Stimulated activated CD8-positive, alpha-beta memory T cell treated with anti-CD3 and anti-CD28 coated beads, Interleukin-15, amount 100 ng/mL, for 24 hours (primary cell): ENCODE results near the gene ABHD15.
A peak's percentile ranks its signal among the peaks of the same experiment; 100 is the strongest.

ENCODE experiments used
- DNase-seq: peaks from one replicate; pipeline ENCODE4 v3.0.0-alpha.2; 2020; ENCODE audit warnings: low read depth

Gene ABHD15

GRCh38 chr17:29583324-29584248 lies 16.7 kb upstream of the ABHD15 start:
- DNase-seq = no peak

DNA sequence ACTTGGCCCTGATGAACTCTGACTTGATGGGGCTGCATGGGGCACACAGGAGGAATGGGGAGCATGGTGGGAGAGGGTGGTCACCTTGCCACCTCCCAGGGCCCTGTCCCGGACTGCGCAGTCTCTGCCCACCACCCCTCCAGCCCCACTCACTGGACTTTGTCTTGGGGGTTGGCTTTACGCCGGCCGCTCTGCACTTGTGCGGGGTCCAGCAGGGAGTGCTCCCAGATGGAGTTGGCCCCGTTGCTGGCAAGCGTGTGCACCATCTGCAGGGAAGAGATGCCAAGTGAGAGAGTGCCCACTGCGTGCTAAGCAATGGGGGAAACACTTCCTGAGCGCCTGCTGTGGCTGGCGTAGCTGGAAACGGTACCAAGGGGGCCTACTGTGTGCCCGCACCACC lies 15.9 kb upstream of the ABHD15 start:
- no peak for DNase-seq

DNA sequence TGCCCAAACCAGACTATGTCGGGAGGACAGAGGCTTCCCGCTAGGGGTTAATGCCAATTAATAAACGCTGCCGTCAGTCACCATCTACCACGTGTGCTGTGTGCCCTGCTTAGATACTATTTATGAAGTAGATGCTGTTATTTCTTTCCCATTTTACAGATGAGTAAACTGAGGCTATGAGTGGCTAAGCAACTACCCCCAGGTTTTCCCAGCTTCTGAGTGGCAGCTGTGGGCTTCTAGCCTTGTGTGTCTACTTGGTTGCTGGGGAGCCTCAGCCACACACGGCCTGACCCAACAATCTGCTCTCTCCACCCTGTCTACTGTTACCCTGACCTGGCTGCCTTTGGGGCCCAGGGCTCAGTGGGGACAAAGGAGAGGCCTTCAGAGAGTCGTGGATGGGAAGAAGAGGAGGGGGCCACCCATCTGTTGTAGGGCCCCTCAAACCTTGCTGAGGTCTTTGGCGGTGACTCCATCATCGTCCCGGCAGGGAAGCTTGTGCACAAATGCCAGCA lies 15.5 kb upstream of the ABHD15 start:
- no peak for DNase-seq

DNA sequence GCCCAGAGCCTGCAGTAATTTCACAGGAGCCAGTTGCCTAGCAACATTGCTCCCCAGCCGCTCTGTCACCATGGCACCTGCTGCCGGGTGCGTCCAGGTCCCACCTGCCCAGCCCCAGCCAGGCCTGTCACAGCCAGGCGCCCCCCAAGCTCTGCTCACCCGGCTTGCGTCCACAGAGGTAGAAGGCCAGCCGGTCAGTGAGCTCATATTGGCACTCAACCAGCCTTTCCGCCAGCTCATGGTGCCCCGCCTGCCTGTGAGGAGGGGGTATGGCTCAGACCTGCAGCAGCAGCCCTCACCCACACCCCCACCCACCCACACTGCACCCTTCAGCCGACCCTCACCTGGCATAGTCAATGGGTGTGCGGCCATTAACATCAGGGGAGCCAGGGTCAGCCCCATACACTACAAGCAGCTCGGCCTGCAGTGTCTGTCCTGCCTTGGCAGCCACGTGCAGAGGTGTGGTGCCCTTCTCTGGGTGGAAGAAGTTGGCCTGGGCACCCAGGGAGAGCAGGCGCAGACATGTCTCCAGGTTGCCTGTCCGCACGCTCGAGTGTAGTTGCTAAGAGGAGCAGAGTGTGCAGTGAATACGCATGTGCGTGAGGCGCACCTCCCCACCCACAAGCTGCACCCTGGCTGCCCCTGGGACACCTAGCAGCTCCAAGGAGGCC lies 14.9 kb upstream of the ABHD15 start:
- DNase-seq = no peak

DNA sequence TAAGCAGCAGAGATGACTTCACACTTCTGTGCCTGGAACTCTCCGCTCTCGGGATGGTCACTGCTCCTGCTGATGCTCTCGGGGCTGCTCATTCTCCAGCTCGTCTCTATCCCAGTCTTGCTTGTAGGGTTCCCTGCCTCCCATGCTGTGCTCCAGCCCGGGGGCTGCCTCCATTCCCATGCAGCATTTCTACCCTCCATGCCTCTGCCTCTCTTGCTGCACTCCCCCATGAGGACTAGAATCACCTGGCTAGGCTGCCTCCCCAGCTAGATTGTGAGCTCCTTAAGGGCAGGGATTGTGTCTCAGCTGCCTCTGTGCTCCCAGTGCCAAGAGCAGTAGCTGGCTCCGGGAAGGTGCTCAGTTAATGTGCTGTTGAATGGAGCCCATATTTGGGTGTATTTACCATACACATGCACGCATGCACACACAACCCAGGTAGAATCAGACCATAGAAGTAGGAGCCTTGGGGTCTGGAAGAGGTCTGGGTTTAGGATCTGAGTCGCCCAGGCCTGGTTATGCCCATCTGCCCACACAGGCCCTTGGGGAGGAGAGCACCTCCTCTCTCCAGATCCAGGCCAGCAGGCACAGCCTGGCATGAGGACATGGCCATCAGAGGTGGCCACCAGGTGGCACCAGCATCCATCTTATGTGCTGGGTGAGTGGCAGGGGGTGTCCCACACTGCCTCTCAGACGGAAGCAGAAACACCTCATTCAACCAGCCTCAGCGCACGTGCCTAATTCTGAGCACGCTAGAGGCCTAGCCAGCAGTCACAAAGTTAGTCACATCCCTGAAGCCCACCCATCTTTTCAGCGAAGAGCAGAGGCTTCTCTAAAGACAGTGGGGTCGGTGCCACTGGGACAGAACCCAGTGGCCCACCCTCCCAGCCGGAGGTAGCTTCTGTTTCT lies 13.3 kb upstream of the ABHD15 start:
- peak; percentile 68 for DNase-seq

DNA sequence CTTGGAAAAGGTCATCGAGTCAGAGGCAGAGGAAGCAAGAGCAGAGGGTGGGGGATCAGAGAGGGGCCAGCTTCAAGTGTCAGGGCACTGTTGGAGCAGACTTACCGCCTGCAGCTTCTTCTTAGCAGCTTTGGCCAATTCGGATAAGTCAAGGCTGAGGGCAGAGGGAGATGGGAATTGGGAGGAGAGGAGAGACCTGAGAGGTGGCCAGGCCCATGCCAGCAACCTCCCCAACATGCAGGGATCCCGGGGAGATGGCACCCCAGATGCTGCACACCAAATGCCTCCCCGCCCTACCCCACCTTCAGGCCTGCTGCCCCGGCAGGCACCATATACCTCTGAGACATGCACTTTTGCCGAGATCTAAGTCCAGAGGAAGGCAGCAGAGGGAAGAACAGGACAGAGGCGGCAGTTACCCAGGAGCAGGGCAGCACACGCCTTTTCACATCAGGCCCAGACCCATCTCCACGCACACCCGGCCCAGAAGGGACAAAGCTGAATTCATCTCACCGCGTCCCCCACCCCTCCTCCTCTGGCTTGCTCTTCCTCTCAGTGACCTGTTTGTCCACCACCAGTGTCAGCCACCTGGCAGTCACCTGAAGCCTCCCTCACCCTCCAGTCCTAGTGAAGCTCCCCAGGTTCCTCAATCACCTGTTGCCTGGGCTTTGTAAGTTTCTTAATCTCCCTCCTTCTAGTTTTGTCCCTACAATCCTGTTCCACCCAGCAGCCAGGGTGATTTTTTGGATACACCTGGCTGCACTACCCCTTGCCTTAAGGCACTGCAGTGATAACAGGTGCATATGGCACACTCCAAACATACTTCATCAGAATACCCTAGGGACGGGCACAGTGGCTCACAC lies 12.0 kb upstream of the ABHD15 start:
- no peak for DNase-seq

GRCh38 chr17:29577385-29578211 lies 10.8 kb upstream of the ABHD15 start:
- DNase-seq = no peak

- no peak for DNase-seq
Measured at GRCh38 chr17:29577001-29577370, 10.1 kb upstream of the ABHD15 start.

DNA sequence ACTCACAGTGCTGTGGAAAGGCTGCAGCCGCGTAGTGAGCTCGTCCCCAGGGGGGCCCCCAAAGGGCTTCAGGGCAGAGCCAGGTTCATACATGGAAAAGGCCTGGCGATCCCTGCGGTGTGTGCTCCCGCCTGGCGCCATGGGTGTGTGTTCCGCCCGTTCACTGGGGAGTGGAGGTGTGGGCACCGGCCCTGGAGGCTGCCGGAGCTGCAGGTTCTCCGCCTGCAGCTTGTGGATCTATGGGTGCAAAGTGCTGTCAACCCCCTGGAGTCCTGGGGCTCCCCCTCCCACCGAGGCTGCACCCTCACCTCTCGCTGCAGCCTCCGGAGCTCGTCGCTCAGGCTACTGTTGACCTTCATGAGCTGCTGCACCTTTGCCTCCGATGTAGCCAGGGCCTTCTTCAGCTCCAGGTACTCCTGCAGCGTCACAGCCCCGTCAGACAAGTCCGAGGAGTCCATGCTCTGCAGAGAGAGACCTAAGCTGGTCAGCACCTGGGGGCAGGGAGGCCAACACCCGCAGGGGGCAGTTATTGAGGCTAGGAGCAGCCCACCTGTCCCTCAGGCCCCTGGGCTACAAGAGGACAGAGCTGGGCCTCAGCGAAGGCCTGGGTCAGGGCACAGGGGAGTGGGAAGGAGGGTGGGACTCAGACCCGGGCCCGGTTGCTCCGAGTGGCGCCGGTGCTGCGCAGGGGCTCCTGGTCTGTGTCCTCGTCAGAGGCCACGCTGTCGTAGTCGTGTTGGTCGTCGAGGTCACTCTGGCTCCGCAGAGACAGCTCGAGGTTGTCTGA lies 9.6 kb upstream of the ABHD15 start:
- DNase-seq = no peak

- DNase-seq = no peak
Measured at GRCh38 chr17:29575511-29576213, 8.8 kb upstream of the ABHD15 start.

DNA sequence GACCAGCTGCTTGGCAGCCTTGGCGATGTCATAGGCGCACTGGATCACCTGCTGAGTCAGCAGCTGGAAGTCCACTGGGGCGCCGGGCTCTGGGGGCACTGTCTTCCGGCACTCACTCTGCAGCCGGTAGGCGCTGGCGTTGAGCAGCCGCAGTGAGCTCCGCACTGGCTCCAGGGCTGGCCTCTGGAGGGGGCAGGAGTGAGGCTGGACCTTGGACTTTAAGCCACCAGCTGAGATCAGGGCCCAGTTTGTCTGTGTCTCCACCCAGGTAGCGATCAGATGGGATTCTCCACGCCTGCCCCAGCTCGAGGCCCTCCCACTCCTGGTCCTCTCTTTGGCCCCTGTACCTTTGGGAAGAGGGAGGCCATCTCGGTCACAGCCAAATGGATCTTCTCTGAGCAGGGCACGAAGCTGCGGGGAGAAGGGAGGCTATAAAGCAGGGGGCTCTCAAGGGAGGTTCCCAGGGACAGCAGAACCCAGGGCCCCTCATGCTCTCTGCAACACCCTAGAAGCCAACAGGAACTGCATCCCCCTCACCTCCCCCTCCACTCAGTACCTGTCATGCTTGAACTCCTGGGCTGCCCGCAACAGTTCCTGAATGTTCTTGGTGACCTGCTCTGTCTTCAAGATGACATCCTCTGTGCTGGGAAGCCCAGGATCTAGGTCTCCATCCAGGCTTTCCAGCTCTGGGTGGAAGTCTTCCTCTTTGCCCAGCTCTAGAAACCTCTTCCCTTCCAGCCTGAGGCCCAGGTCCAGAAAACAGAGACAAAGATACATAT lies 8.1 kb upstream of the ABHD15 start:
- DNase-seq = no peak

DNA sequence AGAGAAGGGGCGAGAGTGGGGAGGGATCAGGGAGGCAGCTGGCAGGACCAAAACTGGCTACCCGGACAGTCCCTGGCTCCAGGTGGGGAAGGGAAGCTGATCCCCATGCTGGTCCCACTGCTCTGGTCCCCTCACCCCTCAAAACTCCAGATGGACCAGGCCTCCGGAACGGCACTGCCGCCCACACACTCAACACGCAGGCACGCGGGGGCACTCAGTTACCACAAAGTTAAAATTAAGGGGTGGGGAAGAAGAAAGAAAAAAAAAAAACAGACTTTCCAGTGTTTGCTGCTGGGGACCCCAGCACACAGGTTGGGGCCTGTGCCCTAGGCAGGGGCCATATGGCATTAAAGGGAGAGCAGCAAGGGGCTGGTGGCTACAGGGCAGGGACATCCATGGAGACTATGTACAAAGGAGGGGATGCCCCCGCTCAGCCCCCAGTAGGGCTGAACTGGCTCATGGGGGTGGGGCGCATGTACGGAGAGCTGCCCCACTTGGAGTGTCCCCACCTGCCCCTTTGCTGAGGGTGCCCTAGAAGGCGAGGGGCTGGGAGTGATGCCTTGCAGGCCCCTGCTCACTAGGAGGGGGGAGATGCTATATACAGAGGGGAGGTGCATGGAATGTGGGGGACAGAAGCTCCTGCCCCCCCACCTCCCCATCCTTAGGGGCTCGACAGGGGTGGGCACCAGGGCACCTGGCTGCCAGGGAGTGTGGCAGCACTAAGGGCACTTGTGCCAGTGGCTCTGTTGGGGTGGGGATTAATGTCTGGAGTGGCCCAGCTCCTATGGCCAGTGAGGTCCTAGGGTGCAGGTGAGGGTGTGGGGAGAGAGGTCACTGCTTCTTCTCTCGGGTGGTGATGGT lies 7.3 kb upstream of the ABHD15 start:
- no peak for DNase-seq

- no peak for DNase-seq
Measured at GRCh38 chr17:29573558-29573869, 6.7 kb upstream of the ABHD15 start.

DNA sequence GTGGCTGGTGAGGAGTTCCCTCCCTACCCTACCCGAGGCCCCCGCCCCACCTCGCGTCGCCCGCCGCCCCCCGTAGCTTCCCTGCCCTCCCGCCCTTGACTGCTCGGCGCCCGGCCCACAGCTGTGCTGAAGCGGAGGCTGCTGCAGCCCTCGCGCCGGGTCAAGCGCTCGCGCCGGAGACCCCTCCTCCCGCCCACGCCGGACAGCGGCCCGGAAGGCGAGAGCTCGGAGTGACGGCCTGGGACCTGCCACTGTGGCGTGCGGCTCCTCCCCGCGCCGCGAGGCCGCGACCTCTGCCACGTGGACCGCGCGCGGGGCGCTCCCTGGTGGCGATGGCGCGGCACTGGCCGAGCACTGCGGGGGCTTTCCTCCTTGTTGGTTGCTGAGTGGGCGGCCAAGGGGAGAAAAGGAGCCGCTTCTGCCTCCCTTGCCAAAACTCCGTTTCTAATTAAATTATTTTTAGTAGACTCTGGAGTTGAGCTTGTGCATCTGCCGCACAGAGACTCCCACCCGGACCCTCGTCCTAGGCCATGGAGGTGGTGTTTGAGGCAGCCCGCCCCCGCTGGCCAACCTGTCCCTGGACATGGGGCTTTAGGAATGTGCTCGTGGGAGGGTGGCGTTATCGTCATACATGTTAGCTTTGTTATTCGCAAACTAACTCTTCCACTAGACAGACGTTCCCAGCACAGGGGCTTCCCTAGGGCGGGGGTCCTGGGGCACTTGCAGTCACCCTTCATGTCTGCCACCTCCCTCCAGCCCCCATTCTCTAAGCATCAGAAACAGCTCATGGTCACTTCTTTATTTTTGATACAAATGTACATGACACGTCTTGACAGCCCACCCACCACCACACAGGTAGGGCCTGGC lies 6.1 kb upstream of the ABHD15 start:
- DNase-seq = no peak

DNA sequence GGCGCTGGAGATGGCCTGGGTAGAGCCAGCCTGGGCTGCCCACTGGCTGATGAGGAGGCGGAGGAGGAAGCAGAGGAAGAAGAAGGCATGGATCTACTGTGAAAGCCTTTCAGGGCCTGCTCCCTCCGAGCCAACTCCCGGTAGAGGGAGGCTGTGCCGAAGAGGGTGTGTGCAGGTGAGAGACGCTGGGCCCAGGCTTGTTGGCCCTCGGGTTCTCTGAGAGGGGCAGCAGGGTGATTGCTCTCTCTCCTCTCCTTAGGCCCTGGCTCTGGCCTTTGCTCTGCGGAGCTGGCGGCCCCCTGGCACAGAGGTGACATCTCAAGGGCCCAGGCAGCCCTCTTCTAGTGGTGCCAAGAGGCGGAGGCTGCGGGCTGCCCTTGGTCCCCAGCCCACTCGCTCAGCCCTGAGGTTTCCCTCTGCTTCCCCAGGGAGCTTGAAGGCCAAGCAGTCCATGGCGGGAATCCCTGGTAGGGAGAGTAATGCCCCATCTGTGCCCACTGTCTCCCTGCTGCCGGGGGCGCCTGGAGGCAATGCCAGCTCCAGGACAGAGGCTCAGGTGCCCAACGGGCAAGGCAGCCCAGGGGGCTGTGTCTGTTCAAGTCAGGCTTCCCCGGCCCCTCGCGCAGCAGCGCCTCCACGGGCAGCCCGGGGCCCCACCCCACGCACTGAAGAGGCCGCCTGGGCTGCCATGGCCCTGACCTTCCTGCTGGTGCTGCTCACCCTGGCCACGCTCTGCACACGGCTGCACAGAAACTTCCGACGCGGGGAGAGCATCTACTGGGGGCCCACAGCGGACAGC lies 5.2 kb upstream of the ABHD15 start:
- no peak for DNase-seq

GRCh38 chr17:29571486-29571882 lies 4.6 kb upstream of the ABHD15 start:
- no peak for DNase-seq
